Small intestine (tissue), 7 donors: ENCODE measurements around the gene KCNIP3. TPM values are rescaled to one million over a fixed set of nuclear protein-coding genes. Genes with fewer than 3 reads are reported as not detected.
A peak's percentile ranks its signal among the peaks of the same experiment; 100 is the strongest.
"Not testable (repeated sequence)": the region's sequence is repeated elsewhere in the genome, so short reads cannot be mapped to it uniquely, and the experiment has no call there.

Experiments
- DNase-seq, 2 donors: peaks; one replicate each; pipeline versions ENCODE4 v3.0.0 to v3.0.0-alpha.2; 2013
- FAIRE-seq: peaks from 2 replicates; lab custom pipeline; 2012; peaks lifted over from hg19 to GRCh38; lab: Jason Lieb, UNC
- H3K27ac ChIP-seq, 3 donors: one replicate each; pipeline ENCODE4 v1.5.1; 2013; ENCODE audit warnings: low read length in 2 of 3, mild to moderate bottlenecking in 2 of 3, control low read depth in 1 of 3, inconsistent platforms in 1 of 3, low read depth in 1 of 3, moderate library complexity in 1 of 3
- H3K27me3 ChIP-seq, 3 donors: one replicate each; pipeline ENCODE4 v1.6.1; 2013; ENCODE audit warnings: low read length in 3 of 3, inconsistent platforms in 1 of 3; ENCODE audit not compliant: control insufficient read depth in 3 of 3, insufficient read depth in 3 of 3
- H3K36me3 ChIP-seq, 3 donors: one replicate each; pipeline ENCODE4 v1.6.1; 2013; ENCODE audit warnings: low read length in 3 of 3, inconsistent platforms in 1 of 3, low read depth in 1 of 3, mild to moderate bottlenecking in 1 of 3, moderate library complexity in 1 of 3; ENCODE audit not compliant: control insufficient read depth in 3 of 3, insufficient read depth in 2 of 3
- H3K4me1 ChIP-seq, 3 donors: one replicate each; pipeline ENCODE4 v1.6.1; 2013; ENCODE audit warnings: low read length in 2 of 3, inconsistent platforms in 1 of 3, low read depth in 1 of 3, mild to moderate bottlenecking in 1 of 3, moderate library complexity in 1 of 3; ENCODE audit not compliant: control insufficient read depth in 3 of 3, insufficient read depth in 2 of 3
- H3K4me3 ChIP-seq, 3 donors: one replicate each; pipeline ENCODE4 v1.5.1; 2013; ENCODE audit warnings: low read length in 3 of 3, control low read depth in 1 of 3, inconsistent platforms in 1 of 3, low read depth in 1 of 3, mild to moderate bottlenecking in 1 of 3, moderate library complexity in 1 of 3
- H3K9me3 ChIP-seq, 2 donors: one replicate each; pipeline ENCODE4 v1.6.1; 2013; ENCODE audit warnings: low read depth in 1 of 2, low read length in 1 of 2; ENCODE audit not compliant: control insufficient read depth in 2 of 2, insufficient read depth in 1 of 2
- WGBS, 3 donors: extraction: QIAGEN DNeasy Blood & Tissue Kit; methylation state at CpG; one replicate each; pipeline ENCODE4 v1.1.7; 2013; 5-methylcytosine and 5-hydroxymethylcytosine counted together
- polyA plus RNA-seq, 4 donors: library from polyadenylated mRNA; stranded (reverse) in 3 of 4; unstranded in 1 of 4; fragments of 200-250 nt in 3 of 4; fragments of 120-200 nt in 1 of 4; gene quantifications; one replicate each; pipeline versions ENCODE4 v1.2.1 to v1.2.3, GENCODE V29; 2013
- donor health status: healthy with polysubstance abuse.
- donor health status: control.
- donor health status: control.
- donor health status: Bipolar disorder and iron deficiency.
- donor health status: healthy.

Gene KCNIP3
- polyA plus RNA-seq, 4 donors: 1.4 to 3.8 (median 2.1) TPM

GRCh38 chr2:95402370-95403203 lies 105.4 kb downstream of the KCNIP3 start, which contains the start of gene FAHD2A:
Gene FAHD2A (plus strand): TSS chr2:95402708. CDS start chr2:95405559, 2,851 bp downstream.
- Histone ChIP-seq H3K4me1 (peaks cover 0 to 10% (median 1%) of the 10 kb centered on the region in 3 donors), H3K27me3 (no peaks in the 10 kb centered on the region), H3K9me3 (no peaks in the 10 kb centered on the region), H3K4me3 (peak within 1 kb of the TSS; percentile 65 to 83 (median 70)), H3K27ac (peak within 1 kb of the TSS; percentile 80 to 85 (median 84)), H3K36me3 (peaks cover 0 to 10% (median 0%) of the 10 kb centered on the region in 3 donors)
- DNase-seq: peak; percentile 97 to 98
- 0% methylated on average over 59 to 64 of the region's 64 CpGs for WGBS, 3 donors
- FAIRE-seq: no peak

- WGBS, 3 donors: 2 to 3% (median 3%) methylated on average over 5 of the region's 5 CpGs
- H3K27ac ChIP-seq: peak overlapping the region; percentile 69 to 85 (median 84)
- not testable (repeated sequence) for H3K27me3 ChIP-seq, FAIRE-seq, H3K4me1 ChIP-seq, H3K9me3 ChIP-seq
- H3K36me3 ChIP-seq: peaks cover 0 to 10% (median 0%) of the 10 kb centered on the region in 3 donors
- peak overlapping the region; percentile 65 to 83 (median 70) for H3K4me3 ChIP-seq
- peak; percentile 56 to 64 for DNase-seq
Measured at GRCh38 chr2:95403204-95403721, 106.1 kb downstream of the KCNIP3 start.

DNA sequence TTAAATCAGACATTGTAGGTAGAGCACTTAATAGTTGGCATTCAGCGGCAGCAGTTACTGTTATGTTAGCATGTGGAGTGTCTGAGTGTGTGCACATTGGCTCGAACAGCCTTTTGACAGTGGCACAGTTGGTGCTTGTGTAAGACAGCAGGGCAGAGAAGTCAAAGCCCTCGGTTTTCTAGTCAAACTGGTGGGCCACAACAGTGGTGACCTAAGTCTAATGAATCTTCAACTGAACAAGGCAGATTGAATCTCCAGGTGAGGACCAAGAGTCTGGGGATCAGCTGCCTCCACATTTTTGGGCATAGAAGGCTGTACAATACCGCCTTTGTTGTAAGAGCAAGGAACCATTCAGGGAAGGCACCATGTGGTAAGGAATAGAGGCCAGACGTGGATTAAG lies 106.7 kb downstream of the KCNIP3 start:
- Histone ChIP-seq H3K36me3 (peaks cover 0 to 10% (median 0%) of the 10 kb centered on the region in 3 donors), H3K4me3 (peak overlapping the region in 2 of 3 donors; percentile 70 to 83)
- H3K27ac ChIP-seq, H3K4me1 ChIP-seq, H3K27me3 ChIP-seq, FAIRE-seq, DNase-seq, H3K9me3 ChIP-seq: not testable (repeated sequence)
- 79 to 88% (median 79%) methylated on average over 5 of the region's 5 CpGs for WGBS, 3 donors

- FAIRE-seq, H3K4me3 ChIP-seq, H3K27me3 ChIP-seq, H3K27ac ChIP-seq, DNase-seq, H3K9me3 ChIP-seq, H3K4me1 ChIP-seq: not testable (repeated sequence)
- H3K36me3 ChIP-seq: peaks cover 0 to 10% (median 5%) of the 10 kb centered on the region in 3 donors
- 66 to 81% (median 73%) methylated on average over 3 of the region's 3 CpGs for WGBS, 3 donors
Measured at GRCh38 chr2:95404676-95405075, 107.5 kb downstream of the KCNIP3 start.

DNA sequence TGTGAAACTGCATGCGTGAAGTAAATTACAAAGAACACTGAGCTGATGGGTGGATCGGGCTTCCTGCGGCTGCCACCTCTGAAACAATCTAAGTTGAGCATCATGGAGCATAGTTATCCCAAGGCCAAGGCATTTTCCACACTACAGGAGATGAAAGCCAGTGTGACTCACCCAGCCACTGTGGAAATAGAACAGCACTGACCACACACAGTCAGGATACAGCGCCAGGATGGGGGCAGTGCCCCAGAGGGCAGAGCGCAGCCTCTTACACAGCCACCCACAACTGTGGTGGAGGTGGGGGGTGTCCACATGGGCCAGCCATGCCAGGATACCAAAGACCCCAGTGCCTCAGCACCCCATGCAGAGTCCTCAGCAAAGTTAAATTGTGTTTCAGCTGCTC lies 114.1 kb downstream of the KCNIP3 start:
- 90 to 93% (median 91%) methylated on average over 5 of the region's 5 CpGs for WGBS, 3 donors
- FAIRE-seq, H3K4me3 ChIP-seq, H3K27ac ChIP-seq, H3K27me3 ChIP-seq, DNase-seq, H3K4me1 ChIP-seq, H3K9me3 ChIP-seq: not testable (repeated sequence)
- H3K36me3 ChIP-seq: peaks cover 0 to 33% (median 5%) of the 10 kb centered on the region in 3 donors

DNA sequence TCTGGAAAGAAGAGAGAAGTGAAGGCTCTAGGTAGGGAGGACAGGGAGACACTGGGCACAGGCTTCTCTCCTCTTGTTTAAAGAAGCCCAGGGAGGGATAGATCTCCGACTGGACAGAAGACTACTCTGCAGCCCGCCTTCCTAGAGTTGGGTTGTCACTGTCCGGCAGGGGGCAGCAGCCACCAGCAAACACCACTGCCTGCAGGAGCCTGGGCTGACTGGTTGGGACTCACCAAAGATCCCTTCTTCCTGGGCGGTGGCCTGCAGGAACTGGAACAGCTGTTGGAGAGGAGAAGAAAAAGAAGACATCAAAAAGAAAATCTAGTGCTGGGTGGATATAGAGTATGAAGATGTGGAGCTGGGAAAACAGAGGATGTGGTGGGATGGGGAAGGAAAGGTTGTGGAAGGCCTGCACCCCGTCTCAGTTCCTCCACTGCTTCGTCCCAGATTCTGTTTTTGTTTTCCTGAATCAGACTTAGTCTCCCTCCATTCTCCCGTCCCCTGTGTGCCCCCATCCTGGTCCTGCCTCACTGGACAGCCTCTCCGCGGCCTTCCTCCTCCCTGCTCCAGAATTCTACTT lies 117.0 kb downstream of the KCNIP3 start:
- not testable (repeated sequence) for H3K27ac ChIP-seq, H3K4me3 ChIP-seq, H3K9me3 ChIP-seq, H3K27me3 ChIP-seq, FAIRE-seq, H3K4me1 ChIP-seq
- peaks cover 0 to 28% (median 2%) of the 10 kb centered on the region in 3 donors for H3K36me3 ChIP-seq
- 9 to 52% (median 40%) methylated on average over 4 to 8 of the region's 9 CpGs for WGBS, 3 donors
- peak; percentile 75 to 79 for DNase-seq

GRCh38 chr2:95415138-95415537 lies 118.0 kb downstream of the KCNIP3 start:
- not testable (repeated sequence) for H3K4me3 ChIP-seq, FAIRE-seq, H3K27ac ChIP-seq, H3K27me3 ChIP-seq, H3K9me3 ChIP-seq, H3K4me1 ChIP-seq, DNase-seq
- peaks cover 0 to 27% (median 0%) of the 10 kb centered on the region in 3 donors for H3K36me3 ChIP-seq
- WGBS, 3 donors: 76 to 89% (median 86%) methylated on average over 3 of the region's 3 CpGs

DNA sequence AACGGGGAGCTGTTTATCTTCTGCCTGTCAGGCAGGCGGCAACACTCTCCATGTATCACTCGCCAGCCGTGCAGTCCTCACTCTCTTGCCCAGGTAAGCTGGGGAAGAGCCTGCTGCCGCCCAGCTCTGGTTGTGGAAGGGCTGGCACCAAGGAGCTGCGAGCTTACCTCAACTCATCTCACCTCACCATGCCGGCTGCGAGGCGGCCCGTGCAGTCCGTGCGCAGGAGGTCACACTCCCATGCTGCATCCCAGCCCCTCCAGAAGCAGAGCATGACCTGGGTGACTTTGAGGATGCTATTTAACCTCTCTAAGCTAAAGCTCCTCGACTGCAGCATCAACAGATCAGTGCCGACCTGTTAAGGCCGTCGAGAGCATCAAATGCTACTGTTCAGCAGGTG lies 118.4 kb downstream of the KCNIP3 start:
- not testable (repeated sequence) for DNase-seq, H3K4me1 ChIP-seq, H3K27ac ChIP-seq, H3K4me3 ChIP-seq, H3K9me3 ChIP-seq, FAIRE-seq, H3K27me3 ChIP-seq
- H3K36me3 ChIP-seq: peaks cover 0 to 23% (median 0%) of the 10 kb centered on the region in 3 donors
- 91 to 93% (median 92%) methylated on average over 16 of the region's 16 CpGs for WGBS, 3 donors
